OCI-LY3 (cell line): ENCODE data around the gene PROSER1.

Experiments used
- H2AFZ ChIP-seq: fragments of 200-600, 300-600 bp; shearing (Covaris generic); 2 replicates; pipeline ENCODE4 v1.6.0; 2014; ENCODE audit warnings: antibody characterized with exemption, low read depth, low read length
- H3K27ac ChIP-seq: fragments of 200-600, 300-600 bp; sonication (generic); 2 replicates; pipeline ENCODE4 v1.5.1; 2014; ENCODE audit warnings: mild to moderate bottlenecking, low read length, moderate library complexity, mixed read lengths
- H3K27me3 ChIP-seq: fragments of 200-600, 300-600 bp; sonication (generic); 2 replicates; pipeline ENCODE4 v1.6.1; 2014; ENCODE audit warnings: low read depth, low read length, mixed read lengths
- H3K36me3 ChIP-seq: fragments of 200-600, 300-600 bp; sonication (generic); replicated peaks from 2 replicates; pipeline ENCODE3; 2014; ENCODE audit warnings: low read depth, low read length, mixed read lengths
- H3K4me1 ChIP-seq: fragments of 300-600, 200-600 bp; sonication (generic); 2 replicates; pipeline ENCODE4 v1.6.1; 2014; ENCODE audit warnings: low read length, mixed read lengths
- H3K4me2 ChIP-seq: fragments of 200-600, 300-600 bp; sonication (generic); 2 replicates; pipeline ENCODE4 v1.6.1; 2014; ENCODE audit warnings: low read length, mixed read lengths
- H3K4me3 ChIP-seq: fragments of 300-600, 200-600 bp; sonication (generic); 2 replicates; pipeline ENCODE4 v1.5.1; 2014; ENCODE audit warnings: antibody characterized with exemption, mild to moderate bottlenecking, low read length, moderate library complexity
- H3K79me2 ChIP-seq: fragments of 300-600, 200-600 bp; shearing (Covaris generic); 2 replicates; pipeline ENCODE4 v1.6.1; 2014; ENCODE audit warnings: mild to moderate bottlenecking, low read length, mixed read lengths
- H3K9ac ChIP-seq: fragments of 300-600, 200-600 bp; shearing (Covaris generic); 2 replicates; pipeline ENCODE4 v1.6.0; 2014; ENCODE audit warnings: mild to moderate bottlenecking, low read length, moderate library complexity
- H3K9me3 ChIP-seq: fragments of 200-600, 300-600 bp; shearing (Covaris generic); 2 replicates; pipeline ENCODE4 v1.6.1; 2014; ENCODE audit warnings: low read length, mixed read lengths; ENCODE audit not compliant: insufficient read depth
- H4K20me1 ChIP-seq: fragments of 200-600, 300-600 bp; sonication (generic); 2 replicates; pipeline ENCODE4 v1.6.1; 2016; ENCODE audit warnings: low read length, mixed read lengths; ENCODE audit not compliant: insufficient read depth
- EZH2phosphoT487 ChIP-seq: fragments of 200-600 bp; shearing (Covaris generic); IDR thresholded peaks from 2 replicates; pipeline ENCODE4 v1.6.1; 2018; ENCODE audit warnings: antibody characterized with exemption, mixed run types, low read depth
- TF ChIP-seq, protein P1 (sequence below): fragments of 200-600, 300-600 bp; sonication (generic); IDR thresholded peaks from 2 replicates; pipeline ENCODE4 v1.5.1; 2014; ENCODE audit warnings: antibody characterized with exemption, low read length, low read depth

Gene PROSER1

DNA sequence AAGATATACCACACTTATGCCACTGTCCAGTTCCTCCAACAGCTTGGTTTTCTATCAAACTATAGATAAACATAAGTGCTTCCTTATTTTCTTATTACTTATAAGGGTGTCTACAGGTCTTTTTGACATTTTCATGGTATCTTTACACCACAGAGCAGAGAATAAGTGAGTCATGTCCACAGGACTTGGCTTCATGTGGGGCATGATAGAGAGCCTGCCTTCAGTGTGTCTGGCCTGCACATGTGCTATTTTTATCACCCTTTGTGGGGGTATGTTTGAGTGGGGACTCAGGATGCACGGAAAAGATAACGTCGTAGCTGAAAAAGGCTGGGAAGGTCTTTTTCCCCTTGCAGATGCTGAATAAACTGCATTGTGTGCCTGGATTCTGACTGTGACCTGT is 39.1 kb downstream of the PROSER1 start:
- Histone ChIP-seq H3K4me2 (no peak overlapping the region), H3K36me3 (no peaks in the 10 kb centered on the region), H3K27me3 (no peaks in the 10 kb centered on the region), H3K79me2 (no peaks in the 10 kb centered on the region), H3K9me3 (no peaks in the 10 kb centered on the region), H3K27ac (no peak overlapping the region), H3K9ac (no peak overlapping the region), H2AFZ (no peak overlapping the region), H4K20me1 (no peaks in the 10 kb centered on the region), H3K4me3 (no peak overlapping the region), H3K4me1 (no peaks in the 10 kb centered on the region)
- TF ChIP-seq EZH2phosphoT487, result no peak
- TF ChIP-seq, protein P1, sequence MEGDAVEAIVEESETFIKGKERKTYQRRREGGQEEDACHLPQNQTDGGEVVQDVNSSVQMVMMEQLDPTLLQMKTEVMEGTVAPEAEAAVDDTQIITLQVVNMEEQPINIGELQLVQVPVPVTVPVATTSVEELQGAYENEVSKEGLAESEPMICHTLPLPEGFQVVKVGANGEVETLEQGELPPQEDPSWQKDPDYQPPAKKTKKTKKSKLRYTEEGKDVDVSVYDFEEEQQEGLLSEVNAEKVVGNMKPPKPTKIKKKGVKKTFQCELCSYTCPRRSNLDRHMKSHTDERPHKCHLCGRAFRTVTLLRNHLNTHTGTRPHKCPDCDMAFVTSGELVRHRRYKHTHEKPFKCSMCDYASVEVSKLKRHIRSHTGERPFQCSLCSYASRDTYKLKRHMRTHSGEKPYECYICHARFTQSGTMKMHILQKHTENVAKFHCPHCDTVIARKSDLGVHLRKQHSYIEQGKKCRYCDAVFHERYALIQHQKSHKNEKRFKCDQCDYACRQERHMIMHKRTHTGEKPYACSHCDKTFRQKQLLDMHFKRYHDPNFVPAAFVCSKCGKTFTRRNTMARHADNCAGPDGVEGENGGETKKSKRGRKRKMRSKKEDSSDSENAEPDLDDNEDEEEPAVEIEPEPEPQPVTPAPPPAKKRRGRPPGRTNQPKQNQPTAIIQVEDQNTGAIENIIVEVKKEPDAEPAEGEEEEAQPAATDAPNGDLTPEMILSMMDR, result no peak

DNA sequence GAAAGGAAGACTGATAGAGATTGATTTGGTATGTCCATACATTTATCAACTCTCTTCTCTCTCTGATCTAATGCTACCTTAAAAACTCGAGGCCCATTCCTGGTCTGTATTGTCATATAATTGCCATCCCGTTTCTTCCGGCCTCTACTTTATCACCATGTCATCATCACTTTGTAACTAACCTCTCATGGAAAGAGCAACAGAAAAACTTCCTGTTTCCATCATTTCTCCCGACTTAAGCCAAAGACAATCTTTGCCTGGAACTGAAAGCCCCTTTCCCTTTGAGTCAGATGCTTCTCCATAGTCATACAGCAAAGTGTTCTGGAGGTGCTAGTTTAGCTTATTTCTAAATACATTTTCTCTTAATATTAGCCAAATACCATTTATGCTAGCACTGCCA is 44.5 kb downstream of the PROSER1 start:
- Histone ChIP-seq H3K79me2 (no peaks in the 10 kb centered on the region), H3K9ac (no peak overlapping the region), H3K4me3 (no peak overlapping the region), H4K20me1 (no peaks in the 10 kb centered on the region), H3K36me3 (no peaks in the 10 kb centered on the region), H3K4me1 (no peaks in the 10 kb centered on the region), H3K27ac (no peak overlapping the region), H3K9me3 (no peaks in the 10 kb centered on the region), H3K27me3 (no peaks in the 10 kb centered on the region), H3K4me2 (no peak overlapping the region), H2AFZ (no peak overlapping the region)
- TF ChIP-seq EZH2phosphoT487, result no peak
- TF ChIP-seq, protein P1, result no peak

DNA sequence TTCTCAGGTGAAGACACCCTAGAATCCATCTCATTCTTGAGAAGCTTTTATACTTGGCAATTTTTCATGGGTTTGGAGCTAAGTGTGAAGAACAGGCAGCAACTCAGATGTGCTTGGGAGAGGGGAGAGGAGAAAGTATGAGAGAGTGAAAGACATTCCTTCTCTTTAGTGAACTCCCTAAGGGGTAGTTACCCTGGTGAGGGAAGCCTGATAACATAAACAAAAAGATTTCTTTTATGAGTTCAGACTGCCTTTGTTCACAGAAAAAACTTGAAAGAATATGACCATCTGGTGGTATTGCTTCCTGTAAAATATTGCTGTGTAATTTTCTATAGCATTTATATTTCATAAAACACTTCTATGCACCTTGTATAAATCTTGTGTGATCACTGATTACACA is 47.2 kb downstream of the PROSER1 start, which contains the start of gene STOML3:
STOML3 (minus strand) TSS at position 139 of the 400 bp plus-strand sequence; CDS start at position 29, 110 bp downstream.
- no peak within 1 kb of the TSS for H3K4me2 ChIP-seq
- no peaks in the 10 kb centered on the region for H3K9me3 ChIP-seq
- peak within 1 kb of the TSS; percentile 40 for H2AFZ ChIP-seq
- H3K27ac ChIP-seq, result no peak within 1 kb of the TSS
- no peaks in the 10 kb centered on the region for H3K27me3 ChIP-seq
- TF ChIP-seq EZH2phosphoT487, result no peak
- TF ChIP-seq, protein P1, result no peak
- no peaks in the 10 kb centered on the region for H3K36me3 ChIP-seq
- H3K4me3 ChIP-seq, result no peak within 1 kb of the TSS
- no peaks in the 10 kb centered on the region for H4K20me1 ChIP-seq
- no peak within 1 kb of the TSS for H3K9ac ChIP-seq
- H3K4me1 ChIP-seq, result no peaks in the 10 kb centered on the region
- H3K79me2 ChIP-seq, result no peaks in the 10 kb centered on the region

DNA sequence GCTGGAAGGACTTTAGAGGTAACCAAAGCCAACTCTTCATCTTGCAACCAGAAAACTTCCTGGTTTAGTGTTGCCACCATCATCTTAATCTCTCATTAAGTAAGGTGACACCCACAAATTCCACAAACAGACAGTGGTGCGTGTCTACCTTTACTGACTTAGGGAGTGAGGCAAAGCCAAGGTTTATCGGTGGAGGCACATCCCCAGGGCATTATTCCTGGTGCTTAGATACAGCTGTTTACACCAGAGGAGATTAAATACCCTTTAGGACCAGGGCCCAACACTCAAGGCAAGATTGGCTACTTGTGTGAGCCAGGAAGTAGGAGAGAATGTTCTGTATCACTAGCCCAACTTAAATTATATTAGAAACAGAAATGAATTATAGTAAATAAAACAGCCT is 56.8 kb downstream of the PROSER1 start:
- H2AFZ ChIP-seq, result no peak overlapping the region
- H3K9ac ChIP-seq, result no peak overlapping the region
- no peaks in the 10 kb centered on the region for H3K27me3 ChIP-seq
- no peak overlapping the region for H3K4me3 ChIP-seq
- TF ChIP-seq, protein P1, result no peak
- TF ChIP-seq EZH2phosphoT487, result no peak
- no peaks in the 10 kb centered on the region for H3K79me2 ChIP-seq
- no peaks in the 10 kb centered on the region; the same call in 1 of the 2 replicates for H3K9me3 ChIP-seq
- no peaks in the 10 kb centered on the region for H3K36me3 ChIP-seq
- H3K27ac ChIP-seq, result no peak overlapping the region
- no peaks in the 10 kb centered on the region for H4K20me1 ChIP-seq
- H3K4me2 ChIP-seq, result no peak overlapping the region
- H3K4me1 ChIP-seq, result no peaks in the 10 kb centered on the region
